Measurements from ENCODE around the gene DEDD2.

GRCh38 chr19:42249769-42250168 is 32.3 kb upstream of the DEDD2 start:
- TF ChIP-seq POLR2A (IDR thresholded peaks at IDR 0.05; ENCODE audit: low read length) (no peak), GATA1 (IDR thresholded peaks at IDR 0.05; ENCODE audit: low read depth, low read length) (no peak)

All from erythroblast (primary cell).